Trophoblast cell (in vitro differentiated cells and primary cell): ENCODE results near the gene TPK1.
"Not testable (repeated sequence)": the region's sequence is repeated elsewhere in the genome, so short reads cannot be mapped to it uniquely, and the experiment has no call there.

Experiments used
- DNase-seq, 2 donors: peaks; one replicate each; pipeline ENCODE4 v3.0.0-alpha.2; 2016
- H2AFZ ChIP-seq: 2 replicates; pipeline ENCODE4 v1.6.1; 2013; ENCODE audit warnings: low read length, moderate library complexity, mild to moderate bottlenecking; ENCODE audit not compliant: insufficient read depth, poor library complexity
- H2AK5ac ChIP-seq: 2 replicates; pipeline ENCODE4 v1.6.1; 2013; ENCODE audit warnings: mild to moderate bottlenecking, low read length
- H2BK120ac ChIP-seq: 2 replicates; pipeline ENCODE4 v1.6.1; 2013; ENCODE audit warnings: low read length, mild to moderate bottlenecking, moderate library complexity; ENCODE audit not compliant: insufficient read depth, poor library complexity
- H2BK12ac ChIP-seq: 2 replicates; pipeline ENCODE4 v1.6.1; 2013; ENCODE audit warnings: mild to moderate bottlenecking, low read length, moderate library complexity
- H2BK5ac ChIP-seq: 2 replicates; pipeline ENCODE4 v1.6.1; 2013; ENCODE audit warnings: low read length, low read depth, moderate library complexity, mild to moderate bottlenecking; ENCODE audit not compliant: poor library complexity
- H3K14ac ChIP-seq: 2 replicates; pipeline ENCODE4 v1.6.1; 2013; ENCODE audit warnings: mild to moderate bottlenecking, low read length
- H3K18ac ChIP-seq: 2 replicates; pipeline ENCODE4 v1.6.1; 2013; ENCODE audit warnings: mild to moderate bottlenecking, low read length
- H3K23ac ChIP-seq: 2 replicates; pipeline ENCODE4 v1.6.1; 2013; ENCODE audit warnings: low read length
- H3K27ac ChIP-seq: 2 replicates; pipeline ENCODE4 v1.5.1; 2013; ENCODE audit warnings: low read depth, mild to moderate bottlenecking, inconsistent platforms, low read length, moderate library complexity
- H3K27me3 ChIP-seq: 2 replicates; pipeline ENCODE4 v1.6.1; 2013; ENCODE audit warnings: inconsistent platforms, mild to moderate bottlenecking, low read length, moderate library complexity; ENCODE audit not compliant: insufficient read depth
- H3K36me3 ChIP-seq, 2 experiments: 1 replicate in 1 of 2; 2 replicates in 1 of 2; pipeline ENCODE4 v1.6.1; 2013; ENCODE audit warnings: low read length in 2 of 2, mild to moderate bottlenecking in 2 of 2, moderate library complexity in 1 of 2; ENCODE audit not compliant: insufficient read depth in 2 of 2, control insufficient read depth in 1 of 2
- H3K4ac ChIP-seq: 2 replicates; pipeline ENCODE4 v1.6.1; 2013; ENCODE audit warnings: low read depth, mild to moderate bottlenecking, low read length, moderate library complexity
- H3K4me1 ChIP-seq, 2 experiments: 1 replicate in 1 of 2; 2 replicates in 1 of 2; pipeline ENCODE4 v1.6.1; 2013; ENCODE audit warnings: low read length in 2 of 2, mild to moderate bottlenecking in 2 of 2, moderate library complexity in 1 of 2; ENCODE audit not compliant: insufficient read depth in 2 of 2, control insufficient read depth in 1 of 2
- H3K4me2 ChIP-seq: 2 replicates; pipeline ENCODE4 v1.6.1; 2013; ENCODE audit warnings: inconsistent platforms, mild to moderate bottlenecking, low read length, moderate library complexity
- H3K4me3 ChIP-seq: 2 replicates; pipeline ENCODE4 v1.5.1; 2013; ENCODE audit warnings: mild to moderate bottlenecking, low read depth, low read length, inconsistent platforms
- H3K79me1 ChIP-seq: one replicate; pipeline ENCODE4 v1.6.1; 2013; ENCODE audit warnings: low read length
- H3K79me2 ChIP-seq: 2 replicates; pipeline ENCODE4 v1.6.1; 2013; ENCODE audit warnings: low read length, mild to moderate bottlenecking; ENCODE audit not compliant: control insufficient read depth, insufficient read depth, poor library complexity
- H3K9ac ChIP-seq: 2 replicates; pipeline ENCODE4 v1.6.1; 2013; ENCODE audit warnings: mild to moderate bottlenecking, low read length
- H3K9me3 ChIP-seq: 2 replicates; pipeline ENCODE4 v1.6.1; 2013; ENCODE audit warnings: low read depth, mild to moderate bottlenecking, control low read depth, inconsistent platforms, low read length; ENCODE audit not compliant: insufficient read depth
- H4K12ac ChIP-seq: 2 replicates; pipeline ENCODE4 v1.6.1; 2013; ENCODE audit warnings: low read depth, mild to moderate bottlenecking, low read length, moderate library complexity
- H4K8ac ChIP-seq: 2 replicates; pipeline ENCODE4 v1.6.1; 2013; ENCODE audit warnings: low read depth, mild to moderate bottlenecking, low read length, moderate library complexity
- H4K91ac ChIP-seq: one replicate; pipeline ENCODE4 v1.6.1; 2013; ENCODE audit warnings: low read depth, mild to moderate bottlenecking, low read length, moderate library complexity
- WGBS: extraction: QIAGEN DNeasy Blood & Tissue Kit; methylation state at CpG from one replicate; pipeline ENCODE4 v1.1.7; 2013; ENCODE audit warnings: missing lambda C conversion rate; ENCODE audit not compliant: insufficient read length, insufficient coverage; ENCODE audit errors: extremely low coverage; 5-methylcytosine and 5-hydroxymethylcytosine counted together

Gene TPK1

DNA sequence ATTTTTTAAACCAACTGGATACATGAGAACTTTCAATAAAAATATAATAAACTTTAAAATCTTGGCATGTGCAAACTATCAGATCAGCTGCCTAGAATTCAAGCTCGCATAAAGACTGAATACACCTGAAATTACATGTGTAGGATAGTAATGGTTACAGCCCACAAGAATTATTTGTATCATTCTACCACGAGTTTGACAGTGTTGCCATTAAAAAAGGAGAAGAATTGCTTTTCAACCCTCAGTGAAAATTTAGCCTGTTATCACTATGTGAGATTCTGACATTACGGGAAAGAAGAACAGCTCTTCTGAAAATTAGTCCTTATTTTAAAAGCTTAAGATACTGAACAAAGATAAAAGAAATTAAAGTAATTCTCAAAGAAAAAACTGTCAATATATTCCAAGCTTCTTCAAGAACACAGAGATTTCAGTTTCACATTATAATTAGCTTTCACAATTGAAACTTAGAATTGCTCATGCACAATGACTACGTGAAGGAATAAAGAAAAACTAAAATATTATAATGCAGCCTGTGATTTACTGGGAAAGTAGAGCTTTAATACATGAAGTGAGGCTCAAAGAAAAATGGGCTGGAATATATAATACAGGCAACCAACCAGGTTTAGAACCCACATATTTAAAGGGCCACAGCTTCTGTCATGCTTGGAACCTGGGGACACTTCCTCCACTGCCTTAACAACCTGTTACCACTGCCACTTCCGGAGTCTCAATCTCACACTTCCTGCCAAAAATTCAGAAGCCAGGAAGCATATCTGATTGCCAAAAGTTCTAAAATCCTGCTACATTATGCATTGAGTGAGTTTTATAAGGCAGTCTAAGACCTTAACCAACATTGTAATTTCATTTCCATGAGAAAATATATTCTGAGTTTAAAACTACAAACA is 23.2 kb downstream of the TPK1 start:
- Histone ChIP-seq H4K8ac (no peak overlapping the region), H2AFZ (no peak overlapping the region), H3K4me1 (no peaks in the 10 kb centered on the region), H3K36me3 (no peaks in the 10 kb centered on the region), H3K79me1 (no peaks in the 10 kb centered on the region), H2BK12ac (no peak overlapping the region), H3K14ac (no peak overlapping the region), H2BK120ac (no peak overlapping the region), H3K18ac (no peak overlapping the region), H3K4ac (no peak overlapping the region), H4K91ac (no peak overlapping the region), H3K4me3 (no peak overlapping the region), H3K9me3 (no peaks in the 10 kb centered on the region), H2AK5ac (no peak overlapping the region), H3K9ac (no peak overlapping the region), H2BK5ac (no peak overlapping the region), H3K4me2 (no peak overlapping the region), H4K12ac (no peak overlapping the region), H3K27ac (no peak overlapping the region), H3K23ac (no peak overlapping the region), H3K79me2 (no peaks in the 10 kb centered on the region), H3K27me3 (no peaks in the 10 kb centered on the region)
- WGBS: no CpG with 5 or more reads among the region's 5 CpGs
- no peak for DNase-seq

DNA sequence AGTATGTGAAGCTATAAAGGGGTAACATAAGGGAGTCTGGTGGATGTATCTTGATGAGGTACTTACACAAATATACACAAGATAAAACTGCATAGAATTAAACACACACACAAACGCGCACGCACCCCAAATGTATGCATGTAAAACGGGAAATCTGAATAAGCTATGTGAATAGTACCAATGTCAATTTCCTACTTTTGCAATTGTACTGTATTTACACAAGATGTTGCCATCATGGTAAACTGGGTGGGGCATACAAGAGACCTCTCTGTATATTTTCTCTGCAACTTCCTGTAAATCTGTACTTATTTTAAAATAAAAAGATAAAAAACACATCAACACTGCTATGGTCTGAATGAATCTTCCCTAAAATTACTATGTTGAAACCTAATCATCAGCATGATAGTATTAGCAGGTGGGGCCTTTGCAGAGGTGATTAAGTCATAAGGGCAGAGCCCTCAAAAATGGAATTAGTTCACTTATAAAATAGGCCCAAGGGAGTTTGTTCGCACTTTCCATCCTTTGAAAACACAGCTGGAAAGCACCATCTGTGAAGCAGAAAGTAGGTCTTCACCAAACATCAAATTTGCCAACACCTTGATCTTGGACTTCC is 30.1 kb downstream of the TPK1 start:
- no peak for DNase-seq
- H3K36me3 ChIP-seq: no peaks in the 10 kb centered on the region
- no peaks in the 10 kb centered on the region for H3K27me3 ChIP-seq
- H3K14ac ChIP-seq: no peak overlapping the region
- no peak overlapping the region for H3K4me3 ChIP-seq
- H3K23ac ChIP-seq: no peak overlapping the region
- H3K4me1 ChIP-seq: no peaks in the 10 kb centered on the region
- H3K9ac ChIP-seq: no peak overlapping the region
- H3K27ac ChIP-seq: no peak overlapping the region
- no peaks in the 10 kb centered on the region for H3K79me2 ChIP-seq
- no peak overlapping the region for H3K18ac ChIP-seq
- WGBS: no CpG with 5 or more reads among the region's 5 CpGs
- H3K79me1 ChIP-seq: no peaks in the 10 kb centered on the region
- H4K91ac ChIP-seq: no peak overlapping the region
- H2BK12ac ChIP-seq: no peak overlapping the region
- H2AFZ ChIP-seq: no peak overlapping the region
- no peak overlapping the region for H3K4ac ChIP-seq
- no peaks in the 10 kb centered on the region for H3K9me3 ChIP-seq
- no peak overlapping the region for H3K4me2 ChIP-seq
- H2BK5ac ChIP-seq: no peak overlapping the region
- no peak overlapping the region for H4K12ac ChIP-seq
- H2BK120ac ChIP-seq: no peak overlapping the region
- no peak overlapping the region for H4K8ac ChIP-seq
- H2AK5ac ChIP-seq: no peak overlapping the region

DNA sequence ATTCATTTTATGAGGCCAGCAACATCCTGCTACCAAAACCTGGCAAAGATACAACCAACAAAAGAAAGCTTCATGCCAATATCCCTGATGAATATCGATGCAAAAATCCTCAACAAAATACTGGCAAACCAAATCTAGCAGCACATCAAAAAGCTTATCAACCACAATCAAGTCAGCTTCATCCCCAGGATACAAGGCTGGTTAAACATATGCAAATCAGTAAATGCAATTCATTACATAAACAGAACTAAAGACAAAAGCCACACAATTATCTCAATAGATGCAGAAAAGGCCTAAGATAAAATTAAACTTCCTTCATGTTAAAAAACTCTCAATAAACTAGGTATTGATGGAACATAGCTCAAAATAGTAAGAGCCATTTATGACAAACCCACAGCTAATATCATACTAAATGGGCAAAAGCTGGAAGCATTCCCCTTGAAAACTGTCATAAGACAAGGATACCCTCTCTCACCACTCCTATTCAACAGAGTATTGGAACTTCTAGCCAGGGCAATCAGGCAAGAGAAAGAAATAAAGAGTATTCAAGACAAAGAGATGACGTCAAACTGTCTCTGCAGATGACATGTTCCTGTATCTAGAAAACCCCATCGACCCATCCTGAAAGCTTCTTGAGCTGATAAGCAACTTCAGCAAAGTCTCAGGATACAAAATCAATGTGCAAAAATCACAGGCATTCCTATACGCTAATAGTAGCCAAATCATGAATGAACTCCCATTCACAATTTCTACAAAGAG is 35.0 kb downstream of the TPK1 start:
- not testable (repeated sequence) for H3K9ac ChIP-seq

DNA sequence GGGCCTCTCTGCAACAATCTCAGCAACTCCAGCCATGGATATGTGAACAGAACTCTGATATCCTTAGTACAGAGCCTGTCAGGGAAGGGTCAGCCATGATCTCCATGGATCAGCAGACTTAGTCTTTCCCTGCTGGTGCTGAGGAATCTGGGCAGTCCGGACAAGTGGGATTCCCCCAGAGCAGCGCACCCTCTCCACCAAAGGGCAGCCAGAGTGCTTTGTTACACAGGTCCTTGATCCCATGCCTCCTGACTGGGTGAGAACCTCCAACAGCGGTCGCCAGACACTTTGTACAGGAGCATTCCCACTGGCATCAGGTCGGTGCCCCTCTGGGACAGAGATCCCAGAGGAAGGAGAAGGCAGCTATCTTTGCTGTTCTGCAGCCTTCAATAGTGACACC is 38.9 kb downstream of the TPK1 start:
- no CpG with 5 or more reads among the region's 5 CpGs for WGBS
- no peak overlapping the region for H2BK120ac ChIP-seq
- H3K14ac ChIP-seq: peak overlapping the region; percentile 58
- H4K8ac ChIP-seq: no peak overlapping the region
- H3K4me3 ChIP-seq: no peak overlapping the region
- H3K9me3 ChIP-seq: peaks cover 3% of the 10 kb centered on the region
- H4K91ac ChIP-seq: peak overlapping the region; percentile 67
- H3K23ac ChIP-seq: no peak overlapping the region
- H4K12ac ChIP-seq: no peak overlapping the region
- no peaks in the 10 kb centered on the region for H3K27me3 ChIP-seq
- peak; percentile 83 to 87 for DNase-seq
- H2AFZ ChIP-seq: peak overlapping the region; percentile 48
- no peak overlapping the region for H3K4ac ChIP-seq
- no peak overlapping the region for H3K9ac ChIP-seq
- peak overlapping the region; percentile 22 for H3K4me2 ChIP-seq
- H3K36me3 ChIP-seq: no peaks in the 10 kb centered on the region
- H2BK5ac ChIP-seq: no peak overlapping the region
- no peak overlapping the region for H2BK12ac ChIP-seq
- H2AK5ac ChIP-seq: no peak overlapping the region
- no peaks in the 10 kb centered on the region for H3K79me2 ChIP-seq
- no peaks in the 10 kb centered on the region for H3K79me1 ChIP-seq
- no peak overlapping the region for H3K27ac ChIP-seq
- H3K4me1 ChIP-seq: peaks cover 8% of the 10 kb centered on the region in 2 experiments
- peak overlapping the region; percentile 56 for H3K18ac ChIP-seq

More for the DNA sequence above, 35.0 kb downstream of the TPK1 start:
- H3K27ac ChIP-seq, H4K12ac ChIP-seq, H3K4me2 ChIP-seq, H2AK5ac ChIP-seq, H4K8ac ChIP-seq, H2BK5ac ChIP-seq, DNase-seq, H3K4me3 ChIP-seq, H3K4ac ChIP-seq, H2AFZ ChIP-seq, H2BK12ac ChIP-seq, H3K4me1 ChIP-seq, H3K79me1 ChIP-seq, H3K14ac ChIP-seq, H3K79me2 ChIP-seq, H3K27me3 ChIP-seq, H3K23ac ChIP-seq, H3K9me3 ChIP-seq, H4K91ac ChIP-seq, H3K18ac ChIP-seq, H3K36me3 ChIP-seq, H2BK120ac ChIP-seq: not testable (repeated sequence)
- WGBS: no CpG with 5 or more reads among the region's 4 CpGs
